Ishikawa (cell line): ENCODE data around the gene EOLA1.

Experiments
- CEBPB ChIP-seq: IDR thresholded peaks from 2 replicates; pipeline ENCODE4 v1.6.1; 2012
- CREB1 ChIP-seq: IDR thresholded peaks from 2 replicates; pipeline ENCODE4 v1.6.1; 2012; ENCODE audit warnings: low read depth
- EGR1 ChIP-seq: IDR thresholded peaks from 2 replicates; pipeline ENCODE4 v1.6.1; 2012
- EP300 ChIP-seq: IDR thresholded peaks from 2 replicates; pipeline ENCODE4 v1.6.1; 2012; ENCODE audit warnings: borderline replicate concordance
- FOXM1 ChIP-seq: IDR thresholded peaks from 2 replicates; pipeline ENCODE4 v1.6.1; 2012; ENCODE audit warnings: low read depth, borderline replicate concordance
- MAX ChIP-seq: IDR thresholded peaks from 2 replicates; pipeline ENCODE4 v1.6.1; 2012
- NFIC ChIP-seq: IDR thresholded peaks from 2 replicates; pipeline ENCODE4 v1.6.1; 2012
- RAD21 ChIP-seq: IDR thresholded peaks from 2 replicates; pipeline ENCODE4 v1.6.1; 2012; ENCODE audit warnings: low read depth
- REST ChIP-seq: IDR thresholded peaks from 2 replicates; pipeline ENCODE4 v1.6.1; 2012; ENCODE audit warnings: low read depth, mild to moderate bottlenecking
- TAF1 ChIP-seq: IDR thresholded peaks from 2 replicates; pipeline ENCODE4 v1.6.1; 2012; ENCODE audit warnings: low read depth, mild to moderate bottlenecking
- TCF12 ChIP-seq: IDR thresholded peaks from 2 replicates; pipeline ENCODE4 v1.6.1; 2012; ENCODE audit warnings: low read depth
- TEAD4 ChIP-seq: IDR thresholded peaks from 2 replicates; pipeline ENCODE4 v1.6.1; 2012
- USF1 ChIP-seq: IDR thresholded peaks from 2 replicates; pipeline ENCODE4 v1.6.1; 2012
- YY1 ChIP-seq: IDR thresholded peaks from 2 replicates; pipeline ENCODE4 v1.6.1; 2012; ENCODE audit warnings: low read depth
- ZBTB7A ChIP-seq: IDR thresholded peaks from 2 replicates; pipeline ENCODE4 v1.6.1; 2012; ENCODE audit warnings: low read depth

EOLA1 gene

GRCh38 chrX:149494844-149495565 lies 45.8 kb upstream of the EOLA1 start:
- TF ChIP-seq FOXM1: no peak
- TF ChIP-seq TCF12: no peak
- TF ChIP-seq USF1: no peak
- TF ChIP-seq NFIC: no peak
- TF ChIP-seq CEBPB: no peak
- TF ChIP-seq EP300: no peak
- no peak for TF ChIP-seq EGR1
- no peak for TF ChIP-seq ZBTB7A
- no peak for TF ChIP-seq TAF1
- no peak for TF ChIP-seq RAD21
- TF ChIP-seq TEAD4: no peak
- TF ChIP-seq REST: no peak
- TF ChIP-seq MAX: no peak
- no peak for TF ChIP-seq YY1
- TF ChIP-seq CREB1: no peak

GRCh38 chrX:149495573-149496071 lies 45.2 kb upstream of the EOLA1 start:
- no peak for TF ChIP-seq EGR1
- TF ChIP-seq USF1: no peak
- TF ChIP-seq TAF1: no peak
- no peak for TF ChIP-seq TEAD4
- 0 out of 2 replicates have a peak, but pooled peaks have one; percentile 39 for TF ChIP-seq MAX
- TF ChIP-seq ZBTB7A: no peak
- no peak for TF ChIP-seq YY1
- no peak for TF ChIP-seq TCF12
- peak; percentile 24; the same call in 1 of the 2 replicates for TF ChIP-seq EP300
- TF ChIP-seq RAD21: no peak
- no peak for TF ChIP-seq NFIC
- TF ChIP-seq CEBPB: no peak
- no peak for TF ChIP-seq CREB1
- no peak for TF ChIP-seq FOXM1

GRCh38 chrX:149497054-149497453 lies 43.8 kb upstream of the EOLA1 start:
- no peak for TF ChIP-seq CREB1
- no peak for TF ChIP-seq TAF1
- TF ChIP-seq RAD21: no peak
- no peak for TF ChIP-seq NFIC
- TF ChIP-seq EGR1: no peak
- TF ChIP-seq TCF12: no peak
- TF ChIP-seq USF1: no peak
- no peak for TF ChIP-seq REST
- TF ChIP-seq FOXM1: no peak
- TF ChIP-seq ZBTB7A: no peak
- TF ChIP-seq YY1: no peak
- TF ChIP-seq MAX: no peak
- TF ChIP-seq CEBPB: no peak
- no peak for TF ChIP-seq TEAD4
- no peak for TF ChIP-seq EP300

GRCh38 chrX:149497626-149498025 lies 43.2 kb upstream of the EOLA1 start:
- TF ChIP-seq USF1: no peak
- TF ChIP-seq TAF1: no peak
- no peak for TF ChIP-seq FOXM1
- TF ChIP-seq REST: no peak
